ENCODE results near the gene SLX4IP. TPM values are rescaled to one million over a fixed set of nuclear protein-coding genes. Genes with fewer than 3 reads are reported as not detected.
A peak's percentile ranks its signal among the peaks of the same experiment; 100 is the strongest.

The SLX4IP gene
- total and polyA plus RNA-seq, 3 experiments from 2014 or later, result 1.5 to 8.0 (median 7.0) TPM

DNA sequence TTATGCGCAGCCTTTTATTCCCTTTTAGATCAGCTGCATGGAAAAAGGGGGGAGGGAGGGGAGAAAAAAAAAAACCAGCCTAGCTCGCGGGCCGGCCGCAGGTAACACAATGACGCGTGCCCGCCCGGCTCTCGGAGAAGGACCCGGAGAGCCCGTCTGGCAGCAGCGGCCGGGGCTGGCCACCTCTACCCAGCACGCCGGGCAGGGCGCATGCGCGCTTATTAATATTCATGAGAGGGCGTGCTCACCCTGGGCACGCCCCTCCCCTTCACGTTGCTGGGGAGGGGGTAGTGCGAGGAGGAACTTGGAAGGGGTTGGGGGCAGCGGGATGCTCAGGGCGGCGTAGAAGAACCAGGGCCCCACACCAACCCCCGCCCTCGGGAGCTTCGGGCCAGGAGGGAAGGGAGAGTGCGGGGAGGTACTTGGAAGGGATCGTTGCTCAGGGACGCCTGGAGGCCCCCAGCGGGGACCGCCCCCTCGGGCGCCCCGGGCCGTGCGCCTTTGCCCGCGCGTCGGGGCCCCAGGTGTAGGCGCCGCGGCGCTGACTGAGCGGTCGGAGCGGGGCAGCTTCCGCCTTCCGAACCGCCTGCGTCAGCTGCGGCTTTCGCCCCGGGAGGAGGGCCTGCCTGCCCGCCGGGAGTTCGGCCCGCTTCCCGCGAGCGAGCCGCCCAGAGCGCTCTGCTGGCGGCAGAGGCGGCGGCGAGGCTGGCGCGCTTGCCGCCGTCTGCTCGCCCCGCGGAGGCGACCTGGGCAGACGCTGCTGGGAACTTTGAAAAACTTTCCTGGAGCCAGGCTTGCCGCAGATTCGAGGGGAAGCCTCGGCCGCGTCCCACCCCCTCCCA is 239.0 kb downstream of the SLX4IP start, which contains the start of gene JAG1:
JAG1 (minus strand) TSS at position 158 of the 842 bp plus-strand sequence. CDS start 469 bp downstream, outside the sequence.
- H3K36me3 Mint-ChIP-seq, result no peaks in the 10 kb centered on the region
- H3K9me3 Mint-ChIP-seq, result peaks cover 0 to 2% (median 0%) of the 10 kb centered on the region in 5 donors
- peaks cover 47 to 70% of the 10 kb centered on the region in 2 donors for H3K27me3 Mint-ChIP-seq
- CTCF ChIA-PET, result interaction anchor here (1.4 kb wide), 1 partner anchor 9 kb away, joined by 5 read pairs; no protein-coding TSS in a partner anchor
- peak in 2 of 5 donors; percentile 12 to 44 for DNase-seq
- peak within 1 kb of the TSS in 2 of 8 donors; percentile 35 to 84 for H3K27ac Mint-ChIP-seq
- POLR2A ChIA-PET, result interaction anchor here (0.6 kb wide), 1 partner anchor 676 kb away, joined by 3 read pairs; no protein-coding TSS in a partner anchor
- H3K4me3 ChIP-seq (ENCODE audit: low read length), result peak within 1 kb of the TSS; percentile 45
- H3K9me3 ChIP-seq (ENCODE audit: low read length), result no peaks in the 10 kb centered on the region
- no peak within 1 kb of the TSS for H3K27ac ChIP-seq (ENCODE audit: low read depth, low read length)
- no peaks in the 10 kb centered on the region for H3K4me1 ChIP-seq (ENCODE audit: insufficient read depth, low read length)
- H3K36me3 ChIP-seq (ENCODE audit: insufficient read depth, low read length), result no peaks in the 10 kb centered on the region
- H3K27me3 ChIP-seq (ENCODE audit: insufficient read depth, low read length, poor library complexity, severe bottlenecking), result peaks cover 9% of the 10 kb centered on the region
- H3K4me1 Mint-ChIP-seq, result peaks cover 18 to 32% (median 28%) of the 10 kb centered on the region in 3 donors
- H3K4me3 Mint-ChIP-seq, result peak within 1 kb of the TSS; percentile 27 to 90 (median 83)

DNA sequence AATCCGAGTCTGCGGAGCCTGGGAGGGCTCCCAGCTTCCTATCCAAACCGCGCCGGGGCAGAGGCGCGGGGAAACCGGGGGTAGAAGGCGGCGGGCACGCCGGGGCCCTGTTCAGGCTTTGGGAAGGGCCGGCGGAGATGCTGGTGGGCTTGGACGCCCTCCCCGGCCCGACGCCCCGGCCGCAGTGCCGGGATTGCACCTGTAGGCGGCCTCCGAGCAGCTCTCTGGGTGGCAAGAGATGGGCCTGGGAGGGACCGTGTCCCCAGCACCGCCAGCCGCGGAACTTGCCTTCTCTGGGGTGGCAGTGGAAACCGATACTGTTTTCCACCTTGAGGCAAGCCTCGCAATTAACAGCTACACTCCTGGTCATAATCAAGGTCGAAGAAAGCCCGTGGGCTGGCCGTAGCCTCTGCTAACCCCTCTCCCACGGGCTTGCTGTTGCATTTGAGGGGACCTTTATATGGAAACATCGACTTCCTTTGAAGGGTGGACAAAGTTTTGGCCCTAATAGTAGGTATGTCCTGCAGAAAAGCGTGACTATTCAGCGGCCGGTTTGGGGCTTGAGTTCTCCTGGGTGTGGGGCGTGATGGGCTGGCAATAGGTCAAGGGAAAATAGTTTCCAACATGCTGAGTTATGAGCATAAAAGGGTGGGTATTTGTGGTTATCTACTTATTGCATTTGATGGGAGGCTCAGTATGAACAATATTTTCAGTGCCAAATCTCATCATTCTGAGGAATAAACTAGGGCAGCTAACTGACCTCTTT is 239.8 kb downstream of the SLX4IP start:
- peaks cover 0 to 2% (median 0%) of the 10 kb centered on the region in 5 donors for H3K9me3 Mint-ChIP-seq
- H3K4me3 Mint-ChIP-seq, result peak overlapping the region; percentile 6 to 89 (median 72)
- Histone ChIP-seq H3K27me3 (ENCODE audit: insufficient read depth, low read length, poor library complexity, severe bottlenecking) (peaks cover 9% of the 10 kb centered on the region), H3K4me3 (ENCODE audit: low read length) (no peak overlapping the region), H3K9me3 (ENCODE audit: low read length) (no peaks in the 10 kb centered on the region), H3K36me3 (ENCODE audit: insufficient read depth, low read length) (no peaks in the 10 kb centered on the region), H3K4me1 (ENCODE audit: insufficient read depth, low read length) (no peaks in the 10 kb centered on the region), H3K27ac (ENCODE audit: low read depth, low read length) (no peak overlapping the region)
- peaks cover 42 to 62% of the 10 kb centered on the region in 2 donors for H3K27me3 Mint-ChIP-seq
- no peaks in the 10 kb centered on the region for H3K36me3 Mint-ChIP-seq
- peaks cover 18 to 32% (median 28%) of the 10 kb centered on the region in 3 donors for H3K4me1 Mint-ChIP-seq
- ChIA-PET CTCF (no interaction called here), POLR2A (interaction anchor here (0.6 kb wide), 1 partner anchor 677 kb away, joined by 3 read pairs; no protein-coding TSS in a partner anchor)
- peak in 1 of 5 donors; percentile 18 for DNase-seq
- H3K27ac Mint-ChIP-seq, result peak overlapping the region in 2 of 8 donors; percentile 44 to 88

DNA sequence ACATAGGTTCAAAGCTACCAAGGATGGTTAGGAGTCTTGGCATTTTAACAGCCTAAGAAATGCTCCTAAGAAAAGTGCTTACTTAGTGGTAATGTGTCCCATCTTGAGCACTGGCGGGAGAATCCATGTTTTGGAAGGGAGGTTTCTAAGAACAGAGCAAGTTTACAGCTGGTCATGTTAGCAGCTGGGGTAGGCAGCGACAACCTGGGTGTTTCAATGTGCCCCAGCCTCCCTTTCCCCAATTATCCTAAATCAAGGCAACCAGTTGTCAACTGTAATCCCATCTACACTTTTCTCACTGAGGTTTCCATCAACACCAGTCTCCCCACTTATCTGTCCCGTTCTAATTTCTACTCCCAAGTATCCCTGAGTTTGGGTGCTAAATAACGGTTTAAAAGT is 240.3 kb downstream of the SLX4IP start:
- no peak for DNase-seq
- peak overlapping the region; percentile 6 to 89 (median 72) for H3K4me3 Mint-ChIP-seq
- H3K9me3 Mint-ChIP-seq, result peaks cover 0 to 2% (median 0%) of the 10 kb centered on the region in 5 donors
- no peaks in the 10 kb centered on the region for H3K9me3 ChIP-seq (ENCODE audit: low read length)
- H3K27me3 Mint-ChIP-seq, result peaks cover 39 to 56% of the 10 kb centered on the region in 2 donors
- ChIA-PET POLR2A (no interaction called here), CTCF (no interaction called here)
- no peaks in the 10 kb centered on the region for H3K4me1 ChIP-seq (ENCODE audit: insufficient read depth, low read length)
- H3K4me1 Mint-ChIP-seq, result peaks cover 18 to 30% (median 26%) of the 10 kb centered on the region in 3 donors
- H3K36me3 ChIP-seq (ENCODE audit: insufficient read depth, low read length), result no peaks in the 10 kb centered on the region
- peaks cover 9% of the 10 kb centered on the region for H3K27me3 ChIP-seq (ENCODE audit: insufficient read depth, low read length, poor library complexity, severe bottlenecking)
- H3K4me3 ChIP-seq (ENCODE audit: low read length), result no peak overlapping the region
- no peaks in the 10 kb centered on the region for H3K36me3 Mint-ChIP-seq
- no peak overlapping the region for H3K27ac Mint-ChIP-seq
- H3K27ac ChIP-seq (ENCODE audit: low read depth, low read length), result no peak overlapping the region

DNA sequence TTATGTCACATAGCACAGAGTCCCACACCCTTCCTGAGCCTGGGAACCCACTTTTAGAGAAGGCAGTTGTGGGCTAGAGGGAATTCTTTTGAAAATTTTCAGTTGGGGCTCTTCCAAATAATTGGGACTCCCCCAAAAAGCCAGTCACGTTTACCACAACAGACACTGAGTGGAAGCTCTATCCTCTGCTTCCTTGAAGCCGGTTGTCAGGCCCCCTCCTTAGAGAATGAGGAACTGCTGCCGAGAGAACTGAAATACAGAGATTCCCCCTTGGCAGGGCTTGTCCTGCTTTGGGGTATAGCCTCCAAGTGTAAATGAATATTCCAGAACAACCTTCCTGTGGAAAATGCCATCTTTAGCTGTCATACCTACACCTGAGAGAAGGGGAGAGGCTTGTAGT is 241.4 kb downstream of the SLX4IP start:
- POLR2A ChIA-PET, result no interaction called here
- Mint-ChIP-seq H3K4me1 (peaks cover 14 to 21% (median 15%) of the 10 kb centered on the region in 3 donors), H3K9me3 (peaks cover 0 to 2% (median 0%) of the 10 kb centered on the region in 5 donors), H3K27ac (no peak overlapping the region), H3K4me3 (peak overlapping the region in 1 of 7 donors; percentile 26), H3K36me3 (no peaks in the 10 kb centered on the region), H3K27me3 (peaks cover 37 to 52% of the 10 kb centered on the region in 2 donors)
- no peak for DNase-seq
- no peaks in the 10 kb centered on the region for H3K4me1 ChIP-seq (ENCODE audit: insufficient read depth, low read length)
- H3K4me3 ChIP-seq (ENCODE audit: low read length), result no peak overlapping the region
- no peak overlapping the region for H3K27ac ChIP-seq (ENCODE audit: low read depth, low read length)
- H3K36me3 ChIP-seq (ENCODE audit: insufficient read depth, low read length), result no peaks in the 10 kb centered on the region
- no peaks in the 10 kb centered on the region for H3K9me3 ChIP-seq (ENCODE audit: low read length)
- H3K27me3 ChIP-seq (ENCODE audit: insufficient read depth, low read length, poor library complexity, severe bottlenecking), result peaks cover 9% of the 10 kb centered on the region
- CTCF ChIA-PET, result no interaction called here

Other genes with a start within 250 kb of the SLX4IP start
- under 1 TPM in 1 of 2 experiments, not detected in 1; 0.13 TPM for gene SNAP25, start 216.5 kb upstream of the SLX4IP start, total RNA-seq
- not detected for gene SNAP25, start 216.5 kb upstream of the SLX4IP start, polyA plus RNA-seq
- gene MKKS, start 1.1 kb upstream of the SLX4IP start, total RNA-seq, result 1 to 10 TPM; 7.7 to 8.2 TPM
- gene MKKS, start 1.1 kb upstream of the SLX4IP start, polyA plus RNA-seq, result 37.7 TPM
- gene JAG1, start 238.7 kb downstream of the SLX4IP start, total RNA-seq, result under 1 TPM; 0.11 to 0.24 TPM
- gene JAG1, start 238.7 kb downstream of the SLX4IP start, polyA plus RNA-seq, result 0.24 TPM

Measured in CD8-positive, alpha-beta memory T cell (primary cell).